GM21423 (cell line): ENCODE results near the gene KREMEN2.

Experiments
- ATAC-seq: cut with Tn5 transposase; IDR thresholded peaks from one replicate; pipeline ENCODE4 v1.9.1; 2021; ENCODE audit warnings: mild to moderate bottlenecking, moderate library complexity; ENCODE audit not compliant: unreplicated experiment

Gene KREMEN2

GRCh38 chr16:3003582-3004270 is 39.7 kb downstream of the KREMEN2 start:
- peak; percentile 91 for ATAC-seq

- no peak for ATAC-seq
Measured at GRCh38 chr16:3004319-3004718, 40.2 kb downstream of the KREMEN2 start.

GRCh38 chr16:3004781-3005284 is 40.8 kb downstream of the KREMEN2 start:
- ATAC-seq: no peak

- ATAC-seq: no peak
Measured at GRCh38 chr16:3007059-3007956, 43.2 kb downstream of the KREMEN2 start.

GRCh38 chr16:3007957-3008689 is 44.0 kb downstream of the KREMEN2 start:
- no peak for ATAC-seq

- no peak for ATAC-seq
Measured at GRCh38 chr16:3008690-3009037, 44.6 kb downstream of the KREMEN2 start.

GRCh38 chr16:3009568-3010390 is 45.7 kb downstream of the KREMEN2 start:
- ATAC-seq: no peak

GRCh38 chr16:3010510-3010909 is 46.4 kb downstream of the KREMEN2 start:
- no peak for ATAC-seq

GRCh38 chr16:3012246-3012645 is 48.2 kb downstream of the KREMEN2 start:
- no peak for ATAC-seq

GRCh38 chr16:3012828-3013420 is 48.8 kb downstream of the KREMEN2 start, which contains the start of gene CLDN9:
TSS of gene CLDN9 (plus strand) at chr16:3012923. CDS start at chr16:3013363, 440 bp downstream.
- no peak for ATAC-seq

- ATAC-seq: no peak
Measured at GRCh38 chr16:3013491-3013951, 49.4 kb downstream of the KREMEN2 start.

GRCh38 chr16:3013998-3014690 is 50.1 kb downstream of the KREMEN2 start:
- no peak for ATAC-seq

- ATAC-seq: no peak
Measured at GRCh38 chr16:3014971-3015370, 50.9 kb downstream of the KREMEN2 start.

- ATAC-seq: no peak
Measured at GRCh38 chr16:3015865-3016521, 51.9 kb downstream of the KREMEN2 start.

GRCh38 chr16:3017344-3017743 is 53.3 kb downstream of the KREMEN2 start:
- no peak for ATAC-seq
